GM10847 (cell line): ENCODE data around the gene MRPL44.

Source experiments
- POLR2A ChIP-seq: IDR thresholded peaks from 2 replicates; pipeline ENCODE4 v1.6.1; 2011; ENCODE audit not compliant: insufficient read length; ENCODE audit errors: extremely low read depth

MRPL44 gene

DNA sequence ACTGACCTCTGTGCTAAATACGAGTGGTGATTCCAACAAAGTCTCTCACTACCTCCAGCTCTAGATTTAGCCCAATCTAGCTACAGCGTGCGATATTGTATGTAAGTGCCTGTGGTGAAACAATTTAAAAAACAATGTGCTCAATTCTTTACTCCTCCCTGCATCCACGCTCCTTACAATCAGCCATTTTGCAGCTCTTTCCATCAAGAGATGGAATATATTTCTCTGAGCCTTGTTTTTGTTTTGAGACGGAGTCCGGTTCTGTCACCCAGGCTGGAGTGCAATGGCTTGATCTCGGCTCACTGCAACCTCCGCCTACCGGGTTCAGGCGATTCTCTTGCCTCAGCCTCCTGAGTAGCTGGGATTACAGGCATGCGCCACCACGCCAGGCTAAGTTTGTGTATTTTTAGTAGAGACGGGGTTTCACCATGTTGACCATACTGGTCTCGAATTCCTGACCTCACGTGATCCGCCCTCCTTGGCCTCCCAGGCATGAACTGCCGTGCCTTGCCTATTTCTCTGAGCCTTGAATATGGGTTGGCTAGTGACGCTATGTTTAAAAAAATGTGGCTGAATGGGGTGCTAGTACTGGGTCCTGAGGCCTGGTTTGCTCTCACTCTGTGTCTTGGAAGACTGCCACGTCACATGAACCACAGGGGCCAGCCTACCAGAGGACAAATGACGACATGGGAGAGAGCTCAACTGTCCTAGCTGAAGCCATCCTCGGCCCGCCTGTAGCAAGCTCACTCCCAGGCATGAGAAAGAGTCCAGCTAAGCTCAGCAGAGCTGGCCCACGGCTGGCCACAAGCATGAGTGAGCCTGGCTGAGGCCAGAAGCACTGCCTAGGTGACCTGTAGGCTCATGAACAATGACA lies 26.9 kb upstream of the MRPL44 start:
- TF ChIP-seq POLR2A, result no peak

DNA sequence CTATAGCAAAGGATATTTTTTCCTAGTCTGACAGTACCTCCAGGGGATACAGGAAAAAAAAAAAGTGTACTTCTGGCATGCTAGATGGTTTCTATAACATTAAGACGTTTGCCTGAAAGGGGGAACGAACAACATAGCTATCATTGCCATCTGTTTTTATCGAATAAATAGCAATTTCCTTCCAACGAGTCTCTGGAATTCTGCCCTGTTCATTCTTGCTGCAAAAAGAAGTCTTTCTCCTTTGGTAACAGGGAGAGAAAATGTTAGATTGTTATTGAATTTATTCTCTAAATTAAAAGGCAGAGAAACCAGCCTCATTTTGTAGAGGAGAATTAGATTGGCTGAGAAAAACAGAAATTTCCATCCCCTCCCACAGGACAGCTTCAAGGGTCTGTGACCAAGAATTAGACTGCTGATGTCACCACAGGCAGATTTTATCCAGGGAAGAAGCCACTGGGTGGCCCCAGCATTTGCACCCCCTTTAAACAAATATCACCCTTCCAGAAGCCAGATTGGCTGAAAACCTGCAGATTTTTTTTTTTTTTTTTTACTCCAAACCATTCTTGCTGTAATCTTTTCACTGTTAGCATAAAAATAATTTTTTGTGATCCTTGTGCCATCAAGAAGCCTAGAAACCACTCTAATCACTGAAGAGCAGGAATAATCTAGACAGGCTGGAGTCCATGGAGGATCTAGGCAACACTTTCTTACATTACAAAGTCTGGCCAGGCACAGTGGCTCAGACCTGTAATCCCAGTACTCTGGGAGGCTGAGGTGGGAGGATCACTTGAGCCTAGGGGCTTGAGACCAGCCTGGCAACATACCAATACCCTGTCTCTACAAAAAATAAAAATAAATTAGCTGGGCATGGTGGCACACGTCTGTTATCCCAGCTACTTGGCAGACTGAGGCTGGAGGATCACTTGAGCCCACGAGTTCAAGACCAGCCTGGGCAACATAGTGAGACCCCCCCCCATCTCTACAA lies 24.2 kb upstream of the MRPL44 start:
- TF ChIP-seq POLR2A, result no peak

DNA sequence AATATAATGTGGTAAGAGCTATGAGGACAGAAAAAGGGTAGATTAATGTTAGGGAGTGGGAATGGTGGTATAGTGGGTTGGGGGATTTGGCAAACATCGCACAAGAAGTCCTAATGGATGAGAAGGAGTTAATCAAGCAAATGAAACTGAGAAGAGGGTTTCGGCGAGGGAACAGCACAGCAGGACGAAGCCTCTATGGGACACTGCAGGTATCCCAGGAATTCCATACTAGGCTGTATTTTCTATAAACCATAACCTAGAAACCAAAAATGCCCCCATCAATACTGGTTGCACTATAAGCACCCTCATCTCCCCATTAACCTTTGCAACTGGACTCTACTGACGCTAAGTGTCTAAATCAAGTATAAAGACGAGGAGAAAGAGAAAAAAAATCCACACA lies 22.4 kb upstream of the MRPL44 start:
- TF ChIP-seq POLR2A, result no peak

DNA sequence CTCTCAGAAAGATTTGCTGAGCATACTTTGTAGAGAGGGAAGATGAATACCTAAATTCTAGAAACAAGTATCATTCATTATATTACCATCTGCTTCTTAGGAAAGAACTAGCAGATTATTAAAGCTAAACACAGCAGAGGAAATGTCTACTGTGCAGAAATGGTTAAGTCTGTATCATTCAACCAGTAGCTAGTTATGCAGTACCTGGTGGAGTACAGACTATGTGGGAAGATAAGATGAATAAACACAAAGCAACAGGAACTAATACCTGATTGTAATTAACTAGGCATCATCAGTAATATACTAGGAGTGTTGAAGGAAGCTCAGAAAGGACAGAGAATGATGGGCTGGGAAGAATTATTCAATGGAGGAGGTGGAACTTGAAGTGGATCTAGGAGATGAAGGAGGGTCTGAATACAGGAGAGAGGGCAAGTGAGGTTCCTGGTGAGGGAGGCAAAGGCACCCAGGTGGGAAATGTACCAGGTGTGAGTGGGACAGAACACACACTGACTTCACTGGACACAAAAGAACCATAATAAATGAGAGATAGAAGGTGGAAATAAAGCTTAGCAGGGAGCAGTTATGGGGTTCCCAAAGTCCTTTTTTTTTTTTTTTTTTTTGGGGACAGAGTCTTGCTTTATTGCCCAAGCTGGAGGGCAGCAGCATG lies 21.7 kb upstream of the MRPL44 start:
- no peak for TF ChIP-seq POLR2A

DNA sequence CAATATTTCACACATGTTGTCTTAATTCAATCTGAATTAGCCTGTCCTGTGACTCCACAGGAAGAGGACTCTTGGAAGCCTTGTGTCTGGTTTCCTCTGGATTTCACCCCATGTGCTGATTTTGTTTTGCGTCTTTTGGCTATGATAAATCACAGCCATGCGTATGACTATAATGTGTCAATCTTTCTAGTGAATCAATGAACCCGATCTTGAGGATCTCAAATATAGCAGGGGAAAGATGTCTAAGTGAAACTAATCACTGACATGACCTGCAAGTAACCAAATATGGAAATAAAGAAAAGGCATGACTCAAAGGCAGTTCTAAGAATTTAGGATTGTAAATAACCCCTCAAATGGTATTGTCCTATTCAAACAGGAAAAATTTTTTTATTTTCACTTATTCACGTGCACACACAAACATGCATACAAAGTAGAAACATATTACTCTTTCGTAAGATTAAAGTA lies 20.4 kb upstream of the MRPL44 start:
- TF ChIP-seq POLR2A, result no peak

DNA sequence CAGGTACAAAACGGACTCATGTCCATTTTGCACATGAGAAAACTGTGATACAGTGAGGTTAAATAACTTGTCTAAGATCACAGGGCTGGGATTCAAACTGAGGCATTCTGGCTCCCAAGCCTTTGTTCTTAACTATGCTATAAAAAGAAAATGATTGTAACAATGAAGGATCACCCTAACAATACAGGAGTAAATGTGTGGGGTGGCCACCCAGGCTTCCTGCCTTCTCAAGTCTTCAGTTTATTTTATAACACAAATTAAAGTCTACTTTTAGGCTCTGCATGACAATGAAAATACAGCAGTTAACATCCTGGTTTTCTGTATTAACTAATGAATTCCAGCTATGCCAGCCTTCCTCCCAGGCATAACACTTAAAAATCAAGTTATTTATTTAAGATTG lies 19.7 kb upstream of the MRPL44 start:
- no peak for TF ChIP-seq POLR2A

DNA sequence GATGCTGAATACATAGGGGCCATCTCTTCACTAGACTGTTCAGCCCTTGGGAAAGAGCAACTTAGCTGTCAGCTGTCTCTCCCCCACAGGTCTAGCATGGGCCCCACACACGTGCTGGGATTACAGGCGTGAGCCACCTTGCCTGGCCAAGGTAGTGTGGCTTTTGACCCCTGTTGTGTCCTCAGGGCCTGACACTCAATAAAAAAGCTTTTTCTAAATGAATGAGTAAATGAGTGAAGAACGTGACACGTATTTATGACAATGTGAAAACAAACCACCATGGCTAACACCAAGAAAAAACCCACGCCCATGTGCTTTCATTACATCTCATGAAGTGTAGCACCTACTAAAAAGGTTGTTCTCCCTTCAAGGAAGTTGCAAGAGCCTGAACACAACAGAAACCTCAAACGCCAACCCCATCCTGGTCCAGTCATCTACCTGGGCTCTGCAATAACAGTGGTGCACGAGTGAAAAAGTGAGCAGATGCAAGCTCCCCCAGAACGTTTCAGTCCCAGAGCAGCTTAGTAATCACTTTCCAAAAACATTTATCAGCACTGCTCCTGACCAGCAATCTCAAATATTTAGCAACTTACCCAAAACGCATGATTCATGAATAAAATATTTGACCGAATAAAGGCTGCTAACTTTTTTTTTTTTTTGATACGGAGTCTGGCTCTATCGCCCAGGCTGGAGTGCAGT lies 15.5 kb upstream of the MRPL44 start:
- no peak for TF ChIP-seq POLR2A

DNA sequence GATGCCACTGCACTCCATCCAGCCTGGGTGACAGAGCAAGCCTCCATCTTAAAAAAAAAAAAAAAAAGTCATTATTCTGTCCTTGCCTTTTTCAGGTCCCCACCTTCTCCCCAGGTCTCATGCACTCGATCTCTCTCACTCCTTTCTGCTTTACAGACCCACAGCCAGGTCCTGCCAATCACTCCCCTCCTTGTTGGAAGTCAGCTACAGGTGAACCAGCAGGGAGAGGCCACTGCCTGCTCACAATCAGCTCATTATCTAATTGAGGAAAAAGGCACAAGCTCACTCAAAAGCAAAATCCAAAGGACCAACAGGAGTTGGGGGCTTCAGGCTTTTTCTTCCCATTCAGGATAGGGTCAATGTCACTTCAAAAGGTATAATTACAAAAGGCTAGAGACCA lies 14.1 kb upstream of the MRPL44 start:
- TF ChIP-seq POLR2A, result no peak

DNA sequence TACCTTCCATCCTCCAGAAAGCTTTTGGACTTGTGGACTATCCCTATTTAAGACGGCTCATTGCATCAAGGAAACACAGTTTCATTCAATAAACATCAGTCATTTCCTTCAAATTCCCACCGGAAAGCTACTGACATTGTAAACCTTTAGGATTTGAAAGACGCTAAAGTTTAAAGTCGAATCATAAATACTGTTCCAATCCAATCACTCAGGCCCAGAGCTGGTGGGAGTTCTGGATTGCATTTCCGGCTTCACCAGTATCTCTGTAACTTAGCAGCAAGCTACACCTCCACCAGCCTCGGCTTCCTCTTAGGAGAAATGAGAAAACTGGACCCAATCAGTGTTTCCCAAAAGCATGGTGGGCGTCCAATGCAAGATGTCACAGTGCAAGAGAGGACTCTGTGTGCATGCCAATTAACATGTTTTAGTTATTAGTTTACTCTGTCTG lies 13.7 kb upstream of the MRPL44 start:
- TF ChIP-seq POLR2A, result no peak

DNA sequence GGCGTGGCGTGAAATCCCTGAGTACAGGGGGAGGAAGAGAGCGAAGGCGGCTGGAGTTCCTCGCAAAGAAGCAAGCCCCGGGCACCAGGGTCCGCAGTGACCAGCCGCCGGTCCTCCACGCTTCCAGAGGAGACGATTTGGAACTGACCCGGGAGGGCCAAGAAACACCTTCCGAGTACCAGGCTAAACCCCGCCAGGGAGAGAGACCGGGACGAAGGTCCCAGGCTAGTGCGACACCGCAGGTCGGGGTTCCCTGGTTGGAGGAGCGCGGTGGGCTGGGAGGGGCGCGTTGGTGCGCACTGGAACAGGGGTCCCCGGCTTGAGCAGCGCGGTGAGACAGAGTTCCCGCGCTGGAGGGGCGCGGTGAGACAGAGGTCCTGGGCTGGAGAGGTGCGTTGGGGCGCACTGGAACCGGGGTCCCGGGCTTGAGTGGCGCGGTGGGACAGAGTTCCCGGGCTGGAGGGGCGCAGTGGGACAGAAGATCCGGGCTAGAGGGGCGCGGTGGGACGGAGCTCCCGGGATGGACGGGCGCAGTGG lies 13.0 kb upstream of the MRPL44 start:
- no peak for TF ChIP-seq POLR2A

DNA sequence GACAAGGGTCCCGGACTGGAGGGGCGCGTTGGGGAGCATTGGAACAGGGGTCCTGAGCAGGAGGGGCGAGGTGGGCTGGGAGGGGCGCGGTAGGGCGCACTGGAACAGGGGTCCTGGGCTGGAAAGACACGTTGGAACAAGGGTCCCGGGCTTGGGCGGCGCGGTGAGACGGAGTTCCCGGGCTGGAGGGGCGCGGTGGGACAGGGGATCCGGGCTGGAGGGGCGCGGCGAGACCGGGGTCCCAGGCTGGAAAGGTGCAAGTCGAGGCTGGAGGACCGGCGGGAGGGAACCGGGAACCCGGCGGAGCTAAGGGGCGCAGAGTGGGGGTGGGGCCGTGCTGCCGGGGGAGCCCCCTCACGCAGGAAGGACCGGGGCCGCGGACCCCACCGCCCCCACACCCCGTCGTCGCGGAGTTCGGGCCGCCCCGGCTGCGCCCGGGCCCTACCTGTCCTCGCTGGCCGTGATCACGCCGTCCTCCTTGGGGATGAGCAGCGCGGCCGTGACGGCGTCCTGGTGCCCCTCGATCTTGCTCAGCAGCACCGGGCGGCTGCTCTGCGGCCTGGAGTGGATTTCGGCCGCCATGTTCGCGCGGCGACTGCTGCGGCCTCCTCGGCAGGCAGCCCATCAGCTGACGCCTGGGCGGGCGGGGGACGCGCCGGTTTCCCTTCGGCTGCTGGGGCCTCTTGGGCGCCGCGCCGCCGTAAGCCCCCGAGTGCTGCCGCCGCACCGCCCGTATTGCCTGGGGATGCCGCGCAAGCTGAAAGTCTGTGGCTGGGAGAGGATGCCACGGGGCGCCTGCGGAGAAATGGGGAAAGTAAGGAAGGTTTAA lies 12.3 kb upstream of the MRPL44 start, which contains the start of gene WDFY1:
Gene WDFY1, minus strand, starts transcription at position 633 of the 829 bp plus-strand sequence. Its CDS starts 51 bp downstream, at position 582.
- TF ChIP-seq POLR2A, result peak; percentile 88

DNA sequence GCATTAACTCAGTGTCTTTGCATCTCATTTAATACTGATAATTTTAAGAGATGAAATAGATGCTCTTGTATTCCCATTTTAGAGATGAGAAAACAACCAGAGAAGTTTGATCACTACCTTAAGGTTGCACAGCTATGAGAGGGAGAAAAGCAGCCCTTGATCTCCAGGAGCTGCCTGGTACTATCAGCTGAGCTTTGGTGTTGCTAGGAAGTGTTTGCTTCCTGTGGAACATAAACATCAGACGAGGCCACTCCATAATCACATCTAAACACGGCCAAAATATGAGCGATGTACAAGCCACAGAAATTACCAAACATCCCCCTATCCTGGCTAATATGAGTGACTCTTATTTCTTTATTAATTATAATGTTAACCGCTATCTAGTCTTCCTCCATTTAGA lies 11.5 kb upstream of the MRPL44 start:
- TF ChIP-seq POLR2A, result no peak

DNA sequence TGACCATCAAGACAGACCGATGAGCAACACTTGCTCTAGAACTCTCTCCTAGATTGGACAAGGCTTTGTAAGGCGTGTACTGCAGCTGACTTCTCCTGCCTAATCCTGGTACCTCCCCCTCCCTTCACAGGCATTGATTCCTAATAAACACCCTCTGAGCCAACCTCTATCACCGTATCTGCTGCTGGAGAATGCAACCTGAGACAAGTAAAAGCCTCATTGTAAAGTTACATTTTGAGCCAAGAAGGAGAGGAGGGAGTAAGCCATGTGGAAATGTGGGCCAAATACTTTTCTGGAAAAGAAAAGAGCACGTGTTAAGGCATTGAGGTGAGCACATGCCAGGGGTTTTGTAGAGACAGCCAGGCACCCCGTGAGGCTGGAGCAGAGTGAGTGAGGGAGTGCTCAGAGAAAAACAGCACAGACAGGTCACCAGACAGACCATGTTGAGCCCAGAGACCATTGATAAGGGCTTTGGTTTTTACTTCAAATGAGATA lies 9.5 kb upstream of the MRPL44 start:
- TF ChIP-seq POLR2A, result no peak
